PC-3 (cell line): Measurements from ENCODE around the gene LMO1. TPM values are rescaled to one million over a fixed set of nuclear protein-coding genes. Genes with fewer than 3 reads are reported as not detected.

Source experiments
- ATAC-seq: fragments of 200-7000 bp; cut with Tn5 transposase; 2 replicates; pipeline ENCODE4 v1.9.1; 2020; ENCODE audit warnings: mild to moderate bottlenecking, moderate library complexity
- BruUV-seq: library from RNA; stranded (reverse); fragments of 400-500 nt; replicated peaks from 2 replicates; lab custom pipeline; 2021; lab: Mats Ljungman, UMichigan
- CTCF ChIA-PET: fragments of 300-600 bp; sonication (Branson Sonifier 250); formaldehyde crosslinking; loops from one replicate; lab custom pipeline; 2022; ENCODE audit warnings: antibody characterized with exemption; lab: Charles Lee
- POLR2A ChIA-PET: fragments of 300-600 bp; sonication (Branson Sonifier 250); formaldehyde crosslinking; loops from one replicate; lab custom pipeline; 2022; ENCODE audit warnings: antibody characterized with exemption; ENCODE audit not compliant: unreplicated experiment; lab: Charles Lee
- DNase-seq: peaks from one replicate; pipeline ENCODE4 v3.0.0-alpha.2; 2015
- H2AFZ ChIP-seq: fragments of 300-600 bp; sonication (generic); 2 replicates; pipeline ENCODE4 v1.6.0; 2016; ENCODE audit warnings: antibody characterized with exemption, low read length
- H3F3A ChIP-seq: fragments of 300-600 bp; sonication (generic); one replicate; pipeline ENCODE4 v1.6.0; 2017; ENCODE audit warnings: antibody characterized with exemption, low read length, control low read depth, mild to moderate bottlenecking; ENCODE audit not compliant: unreplicated experiment
- H3K27ac ChIP-seq: fragments of 300-600 bp; sonication (generic); 2 replicates; pipeline ENCODE4 v1.5.1; 2016; ENCODE audit warnings: mild to moderate bottlenecking, low read length
- H3K27me3 ChIP-seq: fragments of 300-600 bp; sonication (generic); 2 replicates; pipeline ENCODE4 v1.6.1; 2016; ENCODE audit warnings: low read length, mixed read lengths
- H3K36me3 ChIP-seq: fragments of 300-600 bp; sonication (generic); 2 replicates; pipeline ENCODE4 v1.6.1; 2016; ENCODE audit warnings: low read depth, mixed run types, low read length, mixed read lengths
- H3K4me1 ChIP-seq: fragments of 300-600 bp; sonication (generic); 2 replicates; pipeline ENCODE4 v1.5.1; 2016; ENCODE audit warnings: low read length; ENCODE audit not compliant: insufficient read depth
- H3K4me2 ChIP-seq: fragments of 300-600 bp; sonication (generic); 2 replicates; pipeline ENCODE4 v1.6.0; 2016; ENCODE audit warnings: low read length
- H3K4me3 ChIP-seq: fragments of 300-600 bp; sonication (generic); 2 replicates; pipeline ENCODE4 v1.5.1; 2016; ENCODE audit warnings: mild to moderate bottlenecking, low read length, mixed read lengths
- H3K79me2 ChIP-seq: fragments of 300-600 bp; sonication (generic); 2 replicates; pipeline ENCODE4 v1.6.1; 2017; ENCODE audit warnings: low read length, mixed read lengths
- H3K9ac ChIP-seq: fragments of 300-600 bp; sonication (generic); 2 replicates; pipeline ENCODE4 v1.6.0; 2016; ENCODE audit warnings: mild to moderate bottlenecking, low read length
- H3K9me2 ChIP-seq: fragments of 300-600 bp; sonication (generic); replicated peaks from 2 replicates; pipeline ENCODE4 v1.6.1; 2016; ENCODE audit warnings: mixed run types, low read length, mixed read lengths
- H3K9me3 ChIP-seq: fragments of 300-600 bp; sonication (generic); 2 replicates; pipeline ENCODE4 v1.6.1; 2016; ENCODE audit warnings: low read length, mixed read lengths
- H4K20me1 ChIP-seq: fragments of 300-600 bp; sonication (generic); 2 replicates; pipeline ENCODE4 v1.6.1; 2016; ENCODE audit warnings: low read length, mixed read lengths
- CTCF ChIP-seq: fragments of 300-600 bp; sonication (generic); conservative IDR thresholded peaks from 2 replicates; pipeline ENCODE4 v1.5.1; 2017; ENCODE audit warnings: antibody characterized with exemption, low read depth, mild to moderate bottlenecking, low read length
- EZH2 ChIP-seq: fragments of 300-600 bp; sonication (generic); IDR thresholded peaks from one replicate; pipeline ENCODE4 v1.6.1; 2017; ENCODE audit warnings: antibody characterized with exemption, mild to moderate bottlenecking, low read length; ENCODE audit not compliant: unreplicated experiment
- EZH2phosphoT487 ChIP-seq: fragments of 300-600 bp; sonication (generic); IDR thresholded peaks from 2 replicates; pipeline ENCODE4 v1.6.1; 2018; ENCODE audit warnings: mild to moderate bottlenecking, antibody characterized with exemption, low read length, borderline replicate concordance
- intact Hi-C: fragments of 100-400 bp; cut with micrococcal nuclease; formaldehyde crosslinking; loops from 2 replicates; pipeline ENCODE4 v1.9.0; 2023
- total RNA-seq: library from RNA; depleted of rRNA; stranded (reverse); fragments of >200 nt; gene quantifications from 2 replicates; pipeline ENCODE4 v1.2.3, GENCODE V29; 2014

LMO1 gene
- total RNA-seq, 1 experiment from 2014 or later = 0.15 TPM

GRCh38 chr11:8294251-8294935 lies 30.7 kb upstream of the LMO1 start:
- Histone ChIP-seq H3F3A (no peaks in the 10 kb centered on the region), H3K9ac (no peak overlapping the region), H4K20me1 (no peaks in the 10 kb centered on the region), H3K9me3 (no peaks in the 10 kb centered on the region), H3K27ac (no peak overlapping the region), H3K4me1 (no peaks in the 10 kb centered on the region), H3K9me2 (no peaks in the 10 kb centered on the region), H3K4me2 (no peak overlapping the region), H3K4me3 (no peak overlapping the region), H3K27me3 (peaks cover 60% of the 10 kb centered on the region), H3K36me3 (no peaks in the 10 kb centered on the region), H2AFZ (no peak overlapping the region), H3K79me2 (no peaks in the 10 kb centered on the region)
- CTCF ChIA-PET = no interaction called here
- DNase-seq (no peak), ATAC-seq (no peak)
- intact Hi-C loops = no loop called here
- no peak for TF ChIP-seq CTCF
- no peak for TF ChIP-seq EZH2phosphoT487
- TF ChIP-seq EZH2 = no peak
- no TSS peak for BruUV-seq
- POLR2A ChIA-PET = no interaction called here

- Histone ChIP-seq H2AFZ (no peak overlapping the region), H3K79me2 (no peaks in the 10 kb centered on the region), H3F3A (no peaks in the 10 kb centered on the region), H3K9ac (no peak overlapping the region), H3K4me1 (no peaks in the 10 kb centered on the region), H4K20me1 (no peaks in the 10 kb centered on the region), H3K4me2 (no peak overlapping the region), H3K9me3 (no peaks in the 10 kb centered on the region), H3K36me3 (no peaks in the 10 kb centered on the region), H3K27ac (no peak overlapping the region), H3K9me2 (no peaks in the 10 kb centered on the region), H3K27me3 (peaks cover 56% of the 10 kb centered on the region), H3K4me3 (no peak overlapping the region)
- BruUV-seq = no TSS peak
- no peak for TF ChIP-seq CTCF
- no peak for TF ChIP-seq EZH2phosphoT487
- no peak for TF ChIP-seq EZH2
- DNase-seq (no peak), ATAC-seq (no peak)
- ChIA-PET POLR2A (no interaction called here), CTCF (no interaction called here)
- intact Hi-C loops = no loop called here
These were observed 29.5 kb upstream of the LMO1 start for GRCh38 chr11:8293171-8293570.

GRCh38 chr11:8292351-8292750 lies 28.7 kb upstream of the LMO1 start:
- H4K20me1 ChIP-seq = no peaks in the 10 kb centered on the region
- no peak for TF ChIP-seq EZH2
- TF ChIP-seq CTCF = no peak
- no peak for TF ChIP-seq EZH2phosphoT487
- no TSS peak for BruUV-seq
- intact Hi-C loops = no loop called here
- no peak for ATAC-seq
- no peak overlapping the region for H2AFZ ChIP-seq
- CTCF ChIA-PET = no interaction called here
- POLR2A ChIA-PET = no interaction called here
- H3K27ac ChIP-seq = no peak overlapping the region
- H3K4me3 ChIP-seq = no peak overlapping the region
- no peak for DNase-seq
- H3K9me3 ChIP-seq = no peaks in the 10 kb centered on the region
- H3K79me2 ChIP-seq = no peaks in the 10 kb centered on the region
- peaks cover 56% of the 10 kb centered on the region for H3K27me3 ChIP-seq
- H3K4me1 ChIP-seq = no peaks in the 10 kb centered on the region
- H3K36me3 ChIP-seq = no peaks in the 10 kb centered on the region
- no peak overlapping the region for H3K4me2 ChIP-seq
- no peaks in the 10 kb centered on the region for H3F3A ChIP-seq
- no peak overlapping the region for H3K9ac ChIP-seq
- H3K9me2 ChIP-seq = no peaks in the 10 kb centered on the region
